ENCODE results near the gene CCDC149.
"Not testable (repeated sequence)": the region's sequence is repeated elsewhere in the genome, so short reads cannot be mapped to it uniquely, and the experiment has no call there.

CCDC149 gene

DNA sequence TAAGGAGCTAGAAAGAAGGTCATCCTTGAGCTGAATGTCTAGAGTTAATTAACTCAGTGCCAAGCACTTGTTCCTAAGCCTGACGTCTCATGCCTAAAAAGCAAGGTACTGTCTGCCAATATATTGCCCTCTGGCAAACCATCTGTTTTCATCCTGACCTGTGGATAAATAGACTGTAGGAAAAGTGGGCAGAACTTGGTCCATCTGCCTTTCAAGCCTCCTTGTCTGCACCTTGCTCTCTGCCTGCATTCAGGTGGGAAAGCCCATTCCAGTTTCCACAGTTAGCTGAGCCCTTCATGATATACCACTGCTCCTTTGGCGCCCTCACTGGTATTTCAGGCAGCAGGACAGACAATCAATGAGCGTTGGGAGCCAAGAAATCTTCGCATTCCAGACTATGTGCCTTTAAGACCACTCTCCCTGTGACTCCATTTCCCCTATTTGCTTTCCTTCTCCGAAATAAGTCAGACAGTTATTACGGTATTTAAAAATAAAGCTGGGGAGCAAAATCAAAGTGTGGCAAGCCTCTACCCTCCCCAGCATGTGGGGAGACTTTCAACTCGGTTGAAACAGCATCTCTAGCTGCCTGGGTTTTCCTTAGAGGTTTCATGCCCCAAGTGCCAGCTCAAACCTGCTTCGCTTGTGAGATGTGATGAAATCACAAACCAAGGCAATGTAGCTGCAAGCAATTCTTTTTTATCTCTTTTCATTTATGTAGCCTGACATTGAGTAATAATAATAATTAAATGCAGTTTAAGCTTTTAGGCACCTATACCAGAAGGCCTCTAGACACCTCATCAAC, 2.5 kb upstream of the CCDC149 start:
- DNase-seq = peak; percentile 4

DNA sequence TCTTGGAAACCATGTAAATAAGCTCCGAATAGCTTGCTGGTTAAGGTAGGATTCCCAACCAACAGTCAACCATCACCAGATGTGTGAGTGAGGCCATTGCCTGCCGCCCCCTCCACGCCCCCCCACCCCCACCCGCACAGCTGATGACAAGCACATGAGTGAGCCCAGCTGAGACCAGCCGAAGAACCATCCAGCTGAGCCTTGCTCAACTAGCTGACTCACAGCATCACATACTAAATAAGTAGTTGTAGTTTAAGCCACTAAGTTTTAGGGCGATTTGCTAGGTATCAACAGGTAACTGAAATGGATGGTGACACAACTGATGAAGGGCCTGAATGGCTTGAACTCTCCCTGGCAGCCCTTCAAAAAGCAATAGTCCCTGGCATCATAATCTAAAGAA, 1.6 kb upstream of the CCDC149 start:
- no peak for DNase-seq

DNA sequence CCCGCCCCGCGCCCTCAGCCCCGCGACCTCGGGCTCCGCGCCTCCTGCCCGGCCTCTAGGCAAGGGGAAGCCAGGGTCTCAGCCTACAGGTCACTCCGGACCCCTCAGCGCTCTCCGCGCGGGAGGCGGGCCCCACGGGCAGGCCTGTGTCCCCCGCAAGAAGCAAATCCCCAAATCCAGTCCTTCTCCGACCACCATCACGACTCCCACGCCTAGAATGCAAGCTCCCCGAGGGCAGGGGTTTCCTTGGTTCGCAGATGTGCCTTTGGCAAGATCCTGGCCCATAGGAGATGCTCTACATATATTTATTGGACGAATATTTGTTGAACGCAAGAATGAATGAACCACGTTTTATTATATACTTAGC, 260 bp upstream of the CCDC149 start:
- DNase-seq = no peak

DNA sequence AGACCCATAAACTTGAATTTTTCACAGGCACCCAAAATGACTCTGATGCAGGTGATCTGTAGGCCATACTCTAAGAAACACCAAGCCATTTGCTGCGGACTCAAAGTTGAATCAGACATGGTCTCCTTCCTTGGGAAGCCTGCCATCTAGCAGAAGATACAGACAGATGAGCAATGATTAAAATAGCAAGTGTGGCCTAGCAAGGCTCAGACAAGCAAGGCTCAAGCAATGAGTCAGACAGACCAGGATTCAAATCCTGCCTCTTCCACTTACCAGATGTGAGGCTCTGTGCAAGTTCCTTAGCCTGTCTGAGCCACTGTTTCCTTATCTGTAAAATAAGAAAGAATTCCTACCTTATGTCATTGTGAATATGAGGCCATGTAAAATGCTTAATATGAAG, 2.3 kb downstream of the CCDC149 start:
- DNase-seq = no peak

DNA sequence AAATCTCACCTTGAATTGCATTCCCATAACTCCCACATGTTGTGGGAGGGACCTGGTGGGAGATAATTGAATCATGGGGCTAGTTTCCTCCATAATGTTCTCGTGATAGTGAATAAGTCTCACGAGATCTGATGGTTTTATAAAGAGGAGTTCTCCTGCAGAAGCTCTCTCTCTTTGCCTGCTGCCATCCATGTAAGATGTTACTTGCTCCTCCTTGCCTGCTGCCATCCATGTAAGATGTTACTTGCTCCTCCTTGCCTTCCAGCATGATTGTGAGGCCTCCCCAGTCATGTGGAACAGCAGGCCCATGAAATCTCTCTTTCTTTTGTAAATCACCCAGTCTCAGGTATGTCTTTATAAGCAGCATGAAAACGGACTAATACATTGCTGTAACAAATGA, 3.2 kb downstream of the CCDC149 start:
- DNase-seq = not testable (repeated sequence)

DNA sequence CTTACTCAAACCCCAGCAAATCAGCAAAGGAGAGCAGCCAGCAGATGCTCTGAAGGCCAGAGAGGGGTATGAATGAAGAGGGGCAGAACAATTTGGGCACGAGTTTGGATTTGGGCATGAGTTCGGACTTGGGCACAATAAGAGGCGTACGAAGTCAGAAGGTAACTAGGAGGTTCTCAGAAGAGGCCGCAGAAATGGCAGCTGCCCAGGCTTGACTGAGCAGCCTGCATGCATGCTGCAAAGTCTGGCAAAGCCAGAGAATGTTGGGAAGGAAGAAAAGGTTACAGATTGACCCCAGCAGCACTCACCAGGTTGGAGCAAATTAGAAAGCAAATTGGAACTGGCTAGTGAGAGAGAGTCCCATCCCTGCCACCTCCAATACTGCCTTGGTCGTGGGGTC, 15.2 kb downstream of the CCDC149 start:
- DNase-seq = no peak

DNA sequence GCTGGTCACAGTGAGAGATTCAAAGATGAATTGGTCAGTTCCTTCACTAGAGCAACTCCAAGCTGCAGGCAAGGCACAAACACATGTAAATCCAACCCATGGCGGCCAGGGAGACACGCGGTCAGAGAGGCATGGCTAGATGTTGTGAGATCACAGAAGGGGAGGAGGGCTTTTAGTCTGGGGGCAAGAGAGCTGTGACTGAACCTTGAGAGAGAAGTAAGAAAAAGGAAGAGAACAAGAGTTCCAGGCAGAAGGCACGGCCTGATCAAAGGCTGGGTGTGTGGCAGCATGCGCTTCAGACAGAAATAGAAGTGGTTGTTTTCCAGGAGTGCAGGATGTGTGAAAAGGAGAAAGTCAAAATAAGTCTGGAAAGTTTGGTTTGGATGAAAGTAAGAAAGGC, 15.9 kb downstream of the CCDC149 start:
- no peak for DNase-seq

DNA sequence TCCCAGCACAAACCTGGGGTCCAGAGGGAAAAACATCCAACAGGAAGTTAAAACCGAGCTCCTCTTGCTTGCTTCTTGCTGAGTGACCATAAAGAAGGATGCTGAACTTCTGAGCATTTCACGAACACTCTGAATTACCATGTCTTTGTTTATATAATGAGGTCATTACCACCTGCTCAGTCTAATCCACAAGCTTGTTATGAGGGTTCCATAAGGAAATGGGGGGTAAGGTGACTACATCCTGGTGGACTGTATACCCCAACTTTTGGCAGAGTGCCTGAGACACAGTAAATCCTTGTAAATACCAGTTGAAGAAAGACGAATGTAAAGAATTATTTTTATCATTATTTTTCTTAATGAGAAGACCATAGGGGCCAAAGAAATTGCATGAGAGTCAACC, 16.8 kb downstream of the CCDC149 start:
- no peak for DNase-seq

DNA sequence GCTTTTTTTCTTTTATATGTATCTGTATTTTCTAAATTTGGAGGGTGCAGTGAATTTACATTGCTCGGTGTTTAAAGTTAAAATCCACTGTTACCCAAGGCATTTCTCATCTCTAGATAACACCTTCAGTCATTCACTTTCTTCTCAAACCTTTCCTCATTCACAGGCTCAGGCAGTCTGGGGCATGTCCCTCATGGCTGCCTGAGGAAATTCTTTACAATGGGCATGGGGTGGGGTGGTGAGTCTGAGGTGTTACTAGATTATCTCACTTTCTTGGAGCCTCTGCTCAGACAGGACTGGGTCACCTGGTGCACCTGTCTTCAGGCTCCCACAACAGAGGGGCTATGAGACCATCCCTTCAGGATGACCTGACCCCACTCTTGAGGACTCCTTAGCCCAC, 17.4 kb downstream of the CCDC149 start:
- no peak for DNase-seq

DNA sequence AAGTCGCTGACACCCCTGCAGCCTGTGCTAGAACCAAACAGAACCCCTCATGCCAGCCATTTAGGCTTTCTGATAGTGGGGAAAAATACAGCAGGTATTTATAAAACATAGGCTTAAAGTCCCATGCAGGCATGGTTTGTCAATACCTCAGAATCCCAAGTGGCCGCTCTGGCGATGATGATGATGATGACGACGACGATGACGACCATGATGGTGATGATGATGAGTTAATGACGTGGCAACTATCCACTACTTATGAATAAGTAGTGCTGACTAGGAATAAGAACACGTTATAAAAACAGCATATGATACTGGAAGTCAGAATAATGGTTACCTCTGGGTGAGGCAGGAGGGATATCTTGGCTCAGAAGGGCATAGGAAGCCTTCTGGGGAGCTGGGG, 18.0 kb downstream of the CCDC149 start:
- no peak for DNase-seq

DNA sequence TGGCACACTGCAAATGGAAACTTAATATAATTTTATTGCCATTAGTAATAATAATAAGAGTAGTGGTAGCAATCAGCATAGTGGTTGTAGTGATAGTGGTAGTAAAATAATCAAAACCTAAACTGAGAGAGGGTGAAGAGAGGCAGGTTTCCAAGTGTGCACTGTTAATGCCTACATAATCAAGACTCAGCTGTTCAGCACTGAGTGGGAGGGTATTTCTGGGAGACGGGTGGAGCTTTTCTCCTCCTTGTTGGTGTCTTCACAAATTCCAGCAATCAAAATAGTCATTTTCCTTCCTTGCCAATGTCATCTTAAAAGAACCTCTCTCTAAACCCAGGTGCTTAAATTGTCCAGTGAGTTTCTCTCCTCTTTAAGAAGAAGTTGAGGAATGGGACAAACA, 18.6 kb downstream of the CCDC149 start:
- DNase-seq = no peak

DNA sequence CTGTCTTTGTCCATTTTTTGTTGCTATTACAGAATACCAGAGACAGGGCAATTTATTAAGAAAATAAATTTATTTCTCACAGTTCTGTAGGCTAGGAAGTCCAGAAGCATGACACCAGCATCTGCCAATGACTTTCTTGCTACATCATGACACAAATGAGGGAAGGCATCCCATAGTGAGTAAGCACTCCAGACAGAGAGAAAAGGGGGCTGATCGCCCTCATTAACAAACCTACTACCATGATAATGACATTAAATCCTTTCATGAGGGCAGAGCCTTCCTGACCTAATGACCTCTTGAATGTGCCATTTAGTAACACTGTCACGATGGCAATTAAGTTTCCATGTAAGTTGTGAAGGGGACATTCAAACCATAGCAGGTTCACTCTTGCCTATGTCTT, 20.1 kb downstream of the CCDC149 start:
- DNase-seq = no peak

DNA sequence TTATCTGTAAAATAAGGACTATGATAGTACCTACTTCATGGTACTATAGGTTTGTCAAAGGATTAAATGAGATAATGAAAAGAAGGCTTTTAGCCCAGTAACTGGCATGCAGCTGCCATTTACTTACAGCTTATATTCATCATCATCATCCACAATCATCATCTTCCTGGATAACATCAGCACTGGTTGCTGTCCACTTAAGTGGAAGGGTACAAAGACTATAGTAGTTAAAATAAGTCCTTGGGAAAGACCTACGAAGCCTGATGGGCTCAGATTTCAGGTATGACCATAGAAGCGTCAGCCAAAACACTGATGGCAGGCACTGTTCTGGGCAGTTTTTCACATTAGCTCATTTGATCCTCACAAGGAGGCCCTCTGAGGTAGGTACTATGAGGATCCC, 20.6 kb downstream of the CCDC149 start:
- DNase-seq = no peak

DNA sequence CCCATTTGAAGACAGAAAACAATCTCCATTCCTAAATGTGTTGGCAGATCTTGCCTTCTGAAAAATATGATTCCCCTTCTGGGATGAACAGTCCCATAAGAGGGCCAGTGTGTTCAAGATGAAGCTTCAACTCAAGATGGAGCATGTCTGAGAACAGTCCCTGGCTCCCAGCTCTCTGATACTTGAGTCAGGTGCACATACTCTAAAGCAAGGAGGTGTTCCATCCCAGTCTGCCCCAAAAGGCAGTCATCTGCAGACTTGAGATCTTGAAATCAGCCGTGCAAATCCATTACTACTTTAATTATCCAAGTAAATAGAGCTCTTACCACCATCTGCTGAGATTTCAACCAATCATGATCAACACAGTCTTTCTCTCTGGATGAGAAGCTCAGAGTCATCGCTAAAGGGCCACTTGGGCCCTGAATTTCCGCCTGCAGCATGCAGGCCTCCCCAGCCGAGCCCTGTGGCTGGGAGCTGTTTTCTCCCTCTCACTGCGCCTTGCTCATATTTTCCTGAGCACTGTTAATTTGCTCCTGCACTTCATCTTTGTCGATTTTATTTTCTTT, 22.2 kb downstream of the CCDC149 start:
- no peak for DNase-seq

DNA sequence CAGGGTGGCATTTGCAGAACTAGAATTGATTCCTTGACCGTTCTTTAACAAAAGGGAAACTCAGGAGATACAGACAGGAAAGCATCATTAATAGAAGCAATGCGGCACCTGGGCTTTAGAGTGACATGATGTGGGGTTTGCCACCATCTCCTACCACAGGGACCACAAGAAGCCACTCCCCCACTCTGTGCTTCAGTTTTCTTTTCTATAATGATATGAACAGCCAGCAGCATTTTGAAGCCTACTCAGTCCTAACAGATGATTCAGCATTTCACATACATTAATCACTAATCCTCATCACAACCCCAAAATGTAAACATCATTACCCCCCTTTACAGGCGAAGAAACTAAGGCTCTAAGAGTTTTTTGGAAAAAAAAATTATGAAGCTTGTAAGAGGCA, 22.9 kb downstream of the CCDC149 start:
- no peak for DNase-seq

DNA sequence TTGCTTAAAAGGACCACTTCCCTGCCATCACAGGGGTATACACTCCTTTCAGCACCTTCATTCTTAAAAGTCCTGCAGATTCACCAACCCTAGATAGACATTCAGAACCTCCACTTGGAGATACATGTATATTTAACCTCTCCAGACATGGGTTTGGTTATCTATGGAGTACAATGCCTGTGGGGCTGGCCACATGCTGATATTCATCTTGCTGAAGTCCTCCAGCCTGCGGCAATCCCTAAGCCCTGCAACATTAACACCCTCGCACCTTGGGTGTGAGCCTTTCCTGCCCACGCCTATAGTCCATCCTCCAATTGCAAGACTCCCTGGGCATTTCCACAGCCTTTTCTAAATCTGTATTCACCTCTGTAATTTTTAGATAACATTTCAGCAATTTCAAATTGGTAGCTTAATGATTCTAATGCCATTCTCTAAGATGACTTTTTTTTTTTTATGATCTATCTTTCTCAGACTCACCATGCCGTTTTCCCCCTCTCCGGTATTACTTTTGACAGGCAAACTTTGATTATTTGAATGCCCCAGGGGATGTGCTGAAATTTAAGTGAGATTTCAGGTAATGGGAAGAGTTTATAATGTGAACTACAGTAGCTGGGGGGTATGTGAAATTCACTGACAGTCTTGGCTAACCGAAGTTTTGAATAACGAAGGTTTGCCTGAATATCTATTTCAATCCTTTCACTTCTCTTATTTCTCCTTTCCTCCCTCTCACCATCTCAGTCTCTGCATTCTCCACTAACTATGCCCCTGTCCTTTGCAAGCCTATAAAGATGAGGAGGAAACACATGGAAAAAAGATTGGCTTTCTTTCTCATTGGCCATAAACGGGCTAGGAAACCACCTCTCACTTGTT, 24.1 kb downstream of the CCDC149 start:
- DNase-seq = no peak

DNA sequence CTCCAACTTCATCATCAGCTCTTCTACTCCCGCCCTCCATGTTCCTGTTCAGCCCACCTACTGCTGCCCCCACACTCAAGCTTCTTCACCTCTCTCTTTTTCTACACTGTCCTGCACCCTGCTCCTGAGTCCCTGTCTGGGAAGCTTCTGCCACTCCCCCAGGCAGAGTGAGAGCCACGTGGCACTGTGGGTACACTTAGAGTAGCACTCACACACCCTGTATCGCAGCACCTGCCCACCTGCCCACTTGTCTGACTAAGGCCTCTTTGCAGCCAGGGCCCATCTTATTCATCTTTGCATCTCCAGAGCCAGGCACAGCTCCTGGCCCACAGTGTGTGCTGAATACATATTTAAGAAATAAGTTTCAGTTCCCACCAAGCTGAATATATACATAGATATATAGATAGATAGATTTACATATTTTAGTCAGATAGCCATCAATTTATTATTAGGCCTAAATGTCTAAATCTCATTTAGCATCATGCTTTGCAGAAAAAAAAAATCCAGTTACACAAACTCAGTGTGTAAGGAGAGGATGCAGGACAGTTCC, 24.9 kb downstream of the CCDC149 start:
- DNase-seq = no peak

DNA sequence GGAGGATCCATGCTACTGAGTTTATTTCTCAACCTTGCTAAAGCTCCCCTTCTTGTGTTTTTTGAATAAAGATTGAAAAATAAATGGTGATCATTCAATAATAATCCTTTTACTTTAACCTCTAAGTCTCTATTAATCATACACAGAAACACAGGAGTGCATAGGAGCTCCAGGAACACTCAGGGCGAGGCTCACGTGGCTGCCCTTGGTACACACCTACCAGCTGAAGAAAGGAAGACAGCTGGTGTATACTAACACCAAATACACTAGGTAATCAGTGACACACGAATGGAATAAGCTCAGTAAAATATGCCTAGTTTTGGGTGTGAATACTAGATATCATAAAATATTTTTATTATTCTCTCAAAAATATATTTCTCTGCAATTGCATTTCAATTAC, 26.2 kb downstream of the CCDC149 start:
- no peak for DNase-seq

DNA sequence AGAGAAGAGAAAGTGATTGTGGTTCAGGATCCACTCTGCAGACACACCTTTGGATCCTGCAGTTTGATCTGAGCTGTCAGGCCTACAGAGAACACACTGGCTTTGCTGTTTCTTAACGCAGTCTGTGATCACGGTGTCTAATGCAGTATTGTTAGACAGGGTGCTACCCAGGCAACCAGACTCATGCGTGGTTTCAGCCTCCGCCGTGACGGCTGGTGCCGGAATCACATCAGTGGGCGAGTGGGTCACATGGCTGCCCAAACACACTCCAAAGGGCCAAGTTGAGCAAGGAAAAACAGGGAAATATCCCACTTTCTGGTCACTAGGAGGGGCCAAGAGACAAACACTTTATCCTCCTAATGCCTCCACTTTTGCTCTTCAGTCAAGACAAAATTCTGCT, 27.5 kb downstream of the CCDC149 start:
- DNase-seq = no peak

DNA sequence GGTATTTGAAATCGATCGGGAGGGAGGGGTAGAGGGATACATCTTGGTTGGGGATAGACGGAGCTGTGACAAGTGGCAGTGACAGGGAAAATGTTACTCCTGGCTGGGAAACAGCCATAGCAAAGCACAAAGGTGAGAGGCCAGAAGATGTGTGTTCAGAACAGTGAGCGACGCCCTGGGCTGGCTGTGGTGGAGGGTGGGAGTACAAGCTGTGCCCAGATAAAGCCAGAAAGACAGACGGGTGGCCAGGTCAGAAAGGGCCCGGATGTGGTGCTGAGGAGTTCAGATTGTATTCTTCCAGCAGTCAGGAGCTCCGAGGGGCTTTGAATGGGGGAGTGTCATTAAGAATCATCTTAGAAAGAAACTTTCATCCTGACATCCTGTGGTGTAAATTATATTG, 27.9 kb downstream of the CCDC149 start:
- no peak for DNase-seq

DNA sequence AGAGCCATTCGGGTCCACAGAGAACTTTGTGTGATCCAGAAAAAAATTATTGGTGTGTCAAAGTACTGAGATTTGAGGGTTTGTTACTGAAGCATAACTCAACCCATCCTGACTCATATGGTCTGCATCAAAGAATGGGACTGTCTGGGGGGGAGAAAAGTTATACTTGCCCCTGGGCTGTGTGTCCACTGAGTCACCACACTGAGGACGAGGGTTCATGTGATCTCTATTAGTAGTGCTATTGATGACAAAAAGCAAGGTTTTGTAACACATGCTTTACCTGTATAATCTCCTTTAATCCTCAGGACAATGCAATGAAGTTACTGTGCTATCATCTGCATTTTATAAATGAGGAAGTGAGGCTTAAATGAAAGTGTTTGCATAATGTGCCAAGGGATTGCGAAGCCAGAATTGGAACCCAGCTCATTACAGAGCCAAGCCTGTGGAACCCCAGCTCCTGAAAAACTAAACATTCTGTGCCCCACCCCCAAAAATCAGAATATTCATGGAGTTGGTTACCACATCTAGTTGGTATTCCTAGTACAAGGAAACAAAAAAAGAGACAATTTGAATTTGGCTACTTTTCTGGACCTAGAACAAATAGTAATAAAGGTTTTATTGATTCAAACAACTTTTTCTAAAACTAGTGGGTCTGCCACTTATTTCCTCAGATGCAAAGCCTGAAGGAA, 31.2 kb downstream of the CCDC149 start:
- no peak for DNase-seq

DNA sequence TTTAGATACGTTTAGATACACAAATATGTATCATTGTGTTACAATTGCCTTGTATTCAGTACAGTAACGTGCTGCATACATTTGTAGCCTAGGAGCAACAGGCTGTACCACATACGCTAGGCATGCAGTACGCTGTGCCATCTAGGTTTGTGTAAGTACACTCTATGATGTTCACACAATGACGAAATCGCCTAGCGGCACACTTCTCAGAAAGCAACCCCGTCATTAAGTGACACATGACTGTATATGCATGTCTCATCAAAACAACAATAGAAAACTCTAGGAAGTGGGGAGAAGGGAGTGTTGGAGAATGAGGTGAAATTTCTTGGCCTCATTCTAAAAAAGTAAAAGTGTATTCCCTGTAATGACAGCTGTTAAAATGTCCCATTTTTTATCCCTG, 32.7 kb downstream of the CCDC149 start:
- no peak for DNase-seq

DNA sequence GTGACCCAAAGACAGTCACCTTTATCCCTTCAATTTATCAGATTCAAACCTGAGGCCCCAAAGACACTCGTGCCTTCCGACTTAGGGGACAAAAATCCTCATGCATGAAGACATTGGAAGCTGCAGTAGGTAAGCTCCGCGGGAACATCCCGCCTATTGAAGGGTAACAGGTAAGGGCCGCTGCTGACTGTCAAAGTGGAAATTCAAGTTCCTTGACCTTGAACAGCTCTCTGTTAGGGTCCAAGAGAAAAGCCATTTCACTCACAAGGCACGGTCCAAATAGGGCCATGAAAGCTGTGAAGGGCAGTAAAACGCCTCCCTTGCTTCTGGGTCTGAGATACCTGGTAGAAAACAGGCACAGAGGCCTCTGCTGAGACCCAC, 34.2 kb downstream of the CCDC149 start:
- DNase-seq = no peak

Data from NCI-H1694 (cell line).